H1 (cell line): ENCODE measurements around the gene HDAC9. TPM values are rescaled to one million over a fixed set of nuclear protein-coding genes. Genes with fewer than 3 reads are reported as not detected.

Source experiments
- CTCF ChIA-PET: fragments of 300-600 bp; sonication (Branson Sonifier 250); formaldehyde crosslinking; loops from one replicate; lab custom pipeline; 2021; ENCODE audit not compliant: partially characterized antibody; lab: Charles Lee
- POLR2A ChIA-PET: fragments of 300-600 bp; sonication (Branson Sonifier 250); formaldehyde crosslinking; loops from one replicate; lab custom pipeline; 2021; ENCODE audit warnings: inconsistent platforms; ENCODE audit not compliant: partially characterized antibody; lab: Charles Lee
- DNase-seq, 2 experiments: peaks; one replicate each; pipeline versions ENCODE4 v3.0.0 to v3.0.0-alpha.2; 2010 to 2022; ENCODE audit warnings: low spot score in 2 of 2, low read depth in 1 of 2, mixed read lengths in 1 of 2
- FAIRE-seq: peaks from 2 replicates; lab custom pipeline; 2011; peaks lifted over from hg19 to GRCh38; lab: Jason Lieb, UNC
- H2AFZ ChIP-seq: 2 replicates; pipeline ENCODE4 v1.8.1; 2012; ENCODE audit warnings: low read length, inconsistent platforms
- H2AK5ac ChIP-seq: 2 replicates; pipeline ENCODE4 v1.6.1; 2013; ENCODE audit warnings: low read depth, low read length
- H2BK120ac ChIP-seq: replicated peaks from 2 replicates; pipeline ENCODE3; 2013; ENCODE audit warnings: low read depth, low read length, inconsistent platforms
- H2BK12ac ChIP-seq: 2 replicates; pipeline ENCODE4 v1.6.1; 2013; ENCODE audit warnings: low read depth, low read length
- H2BK15ac ChIP-seq: 2 replicates; pipeline ENCODE4 v1.6.1; 2013; ENCODE audit warnings: low read length
- H2BK20ac ChIP-seq: 2 replicates; pipeline ENCODE4 v1.6.1; 2013; ENCODE audit warnings: low read length
- H2BK5ac ChIP-seq: 2 replicates; pipeline ENCODE4 v1.6.1; 2013; ENCODE audit warnings: low read depth, low read length
- H3K14ac ChIP-seq: 2 replicates; pipeline ENCODE4 v1.6.1; 2013; ENCODE audit warnings: inconsistent platforms; ENCODE audit not compliant: insufficient read length
- H3K18ac ChIP-seq: 2 replicates; pipeline ENCODE4 v1.6.1; 2013; ENCODE audit warnings: low read length; ENCODE audit errors: extremely low read depth
- H3K23ac ChIP-seq: 2 replicates; pipeline ENCODE4 v1.6.1; 2013; ENCODE audit warnings: inconsistent platforms; ENCODE audit not compliant: insufficient read length
- H3K23me2 ChIP-seq: 2 replicates; pipeline ENCODE4 v1.6.1; 2013; ENCODE audit warnings: low read depth, low read length
- H3K27ac ChIP-seq: 2 replicates; pipeline ENCODE4 v1.6.1; 2011; ENCODE audit warnings: low read depth, low read length, inconsistent platforms
- H3K27me3 ChIP-seq, 4 experiments: replicated peaks in 1 of 4; 1 replicate in 1 of 4; 2 replicates in 3 of 4; pipeline versions ENCODE4 v1.6.1 to v1.8.1; 2011 to 2013; ENCODE audit warnings: low read length in 3 of 4, mild to moderate bottlenecking in 3 of 4, inconsistent platforms in 2 of 4, mixed read lengths in 2 of 4, moderate library complexity in 1 of 4; ENCODE audit not compliant: control insufficient read depth in 3 of 4, insufficient read depth in 3 of 4; ENCODE audit errors: extremely low read depth in 1 of 4
- H3K36me3 ChIP-seq, 4 experiments: 2 replicates each; pipeline versions ENCODE4 v1.6.1 to v1.8.1; 2011 to 2013; ENCODE audit warnings: mild to moderate bottlenecking in 4 of 4, low read length in 3 of 4, moderate library complexity in 2 of 4, control low read depth in 1 of 4, inconsistent platforms in 1 of 4; ENCODE audit not compliant: insufficient read depth in 4 of 4, control insufficient read depth in 2 of 4
- H3K4ac ChIP-seq: replicated peaks from 2 replicates; pipeline ENCODE3; 2013; ENCODE audit warnings: low read length, low read depth, mixed read lengths, inconsistent platforms; ENCODE audit not compliant: insufficient read length
- H3K4me1 ChIP-seq, 4 experiments: replicated peaks in 1 of 4; 1 replicate in 1 of 4; 2 replicates in 3 of 4; pipeline versions ENCODE4 v1.6.1 to v1.8.1; 2011 to 2013; ENCODE audit warnings: low read length in 3 of 4, inconsistent platforms in 2 of 4, mixed read lengths in 1 of 4; ENCODE audit not compliant: insufficient read depth in 4 of 4, control insufficient read depth in 3 of 4
- H3K4me2 ChIP-seq, 2 experiments: 2 replicates each; pipeline versions ENCODE4 v1.6.1 to v1.8.1; 2011 to 2013; ENCODE audit warnings: low read depth in 2 of 2, low read length in 2 of 2, control low read depth in 1 of 2, inconsistent platforms in 1 of 2, mild to moderate bottlenecking in 1 of 2; ENCODE audit not compliant: insufficient read depth in 1 of 2
- H3K4me3 ChIP-seq, 4 experiments: fragments of 200-600, 300-600 bp in 1 of 4; sonication (generic), shearing (Covaris generic), sonication (Bioruptor Twin) in 1 of 4; 2 replicates each; pipeline versions ENCODE4 v1.5.1 to v1.8.1; 2011 to 2016; ENCODE audit warnings: low read length in 4 of 4, low read depth in 3 of 4, control low read depth in 2 of 4, inconsistent platforms in 2 of 4, mild to moderate bottlenecking in 2 of 4, mixed read lengths in 1 of 4, moderate library complexity in 1 of 4; ENCODE audit not compliant: insufficient read depth in 2 of 4; ENCODE audit errors: extremely low read depth in 1 of 4
- H3K56ac ChIP-seq: replicated peaks from 2 replicates; pipeline ENCODE3; 2013; ENCODE audit warnings: low read depth, mild to moderate bottlenecking, mixed read lengths, low read length, inconsistent platforms; ENCODE audit not compliant: insufficient read length
- H3K79me1 ChIP-seq: 2 replicates; pipeline ENCODE4 v1.6.1; 2013; ENCODE audit warnings: low read depth, low read length, control low read depth
- H3K79me2 ChIP-seq, 2 experiments: 2 replicates each; pipeline versions ENCODE4 v1.6.1 to v1.8.1; 2012 to 2013; ENCODE audit warnings: low read length in 2 of 2, mild to moderate bottlenecking in 2 of 2, inconsistent platforms in 1 of 2; ENCODE audit not compliant: insufficient read depth in 2 of 2, control insufficient read depth in 1 of 2
- H3K9ac ChIP-seq, 4 experiments: replicated peaks in 1 of 4; 1 replicate in 1 of 4; 2 replicates in 3 of 4; pipeline versions ENCODE4 v1.6.1 to v1.8.1; 2011 to 2013; ENCODE audit warnings: low read depth in 3 of 4, low read length in 3 of 4, control low read depth in 2 of 4, mild to moderate bottlenecking in 2 of 4, moderate library complexity in 2 of 4, inconsistent platforms in 1 of 4; ENCODE audit errors: extremely low read depth in 1 of 4
- H3K9me3 ChIP-seq, 2 experiments: 2 replicates each; pipeline versions ENCODE4 v1.6.1 to v1.8.1; 2012 to 2013; ENCODE audit warnings: mild to moderate bottlenecking in 2 of 2, moderate library complexity in 2 of 2, control low read depth in 1 of 2, inconsistent platforms in 1 of 2, low read depth in 1 of 2, low read length in 1 of 2, mixed read lengths in 1 of 2; ENCODE audit not compliant: insufficient read depth in 2 of 2
- H4K20me1 ChIP-seq, 2 experiments: replicated peaks in 1 of 2; 2 replicates each; pipeline versions ENCODE3 to v1.8.1; 2011 to 2013; ENCODE audit warnings: inconsistent platforms in 2 of 2, low read length in 2 of 2, mild to moderate bottlenecking in 1 of 2; ENCODE audit not compliant: insufficient read depth in 2 of 2, control insufficient read depth in 1 of 2
- H4K5ac ChIP-seq: 2 replicates; pipeline ENCODE4 v1.6.1; 2013; ENCODE audit warnings: low read length, low read depth, mixed read lengths, inconsistent platforms; ENCODE audit not compliant: insufficient read length
- H4K8ac ChIP-seq: 2 replicates; pipeline ENCODE4 v1.8.0; 2013; ENCODE audit warnings: mild to moderate bottlenecking, moderate library complexity, low read length, inconsistent platforms; ENCODE audit not compliant: insufficient read depth; ENCODE audit errors: extremely low read depth
- H4K91ac ChIP-seq: replicated peaks from 2 replicates; pipeline ENCODE3; 2013; ENCODE audit warnings: low read length, mixed read lengths, inconsistent platforms; ENCODE audit not compliant: insufficient read length
- BACH1 ChIP-seq: IDR thresholded peaks from 2 replicates; pipeline ENCODE4 v1.6.1; 2012; ENCODE audit warnings: low read length, improper control_type of control experiment
- CHD2 ChIP-seq: IDR thresholded peaks from 2 replicates; pipeline ENCODE4 v1.6.1; 2012; ENCODE audit warnings: low read length, improper control_type of control experiment
- EGR1 ChIP-seq: IDR thresholded peaks from 2 replicates; pipeline ENCODE4 v1.6.1; 2011; ENCODE audit warnings: low read depth, low read length, borderline replicate concordance
- TCF12 ChIP-seq: IDR thresholded peaks from 2 replicates; pipeline ENCODE4 v1.6.1; 2011; ENCODE audit warnings: low read depth, mild to moderate bottlenecking, low read length
- WGBS, 2 experiments: shearing (Covaris generic) in 1 of 2; methylation state at CpG; one replicate each; pipeline versions ENCODE4 v1.1.6 to v1.1.7; 2013 to 2015; ENCODE audit warnings: low lambda C conversion rate in 2 of 2, mixed read lengths in 2 of 2, inconsistent platforms in 1 of 2, low coverage in 1 of 2, missing lambda C conversion rate in 1 of 2; ENCODE audit not compliant: insufficient replicate concordance in 2 of 2, insufficient coverage in 1 of 2, insufficient read length in 1 of 2; ENCODE audit errors: extremely low coverage in 1 of 2, missing lambda C conversion rate in 1 of 2; 5-methylcytosine and 5-hydroxymethylcytosine counted together
- polyA plus RNA-seq, 7 experiments: library from polyadenylated mRNA; depleted of rRNA in 3 of 7; stranded (reverse) in 5 of 7; unstranded in 2 of 7; fragments of >200 nt in 5 of 7; fragments of 200-250 nt in 2 of 7; gene quantifications; 1 replicate in 5 of 7; 2 replicates in 1 of 7; 4 replicates in 1 of 7; pipeline versions ENCODE4 v1.2.1 to v1.2.3, GENCODE V29; 2011 to 2013; ENCODE audit warnings: missing spikeins in 2 of 7, mixed read lengths in 2 of 7
- total RNA-seq: library from RNA; stranded (reverse); fragmentation: NEBNext Ultra II Directional; extraction: Animal tissue kit (Norgen Biotek cat#: 25700); gene quantifications from 2 replicates; pipeline ENCODE4 v1.2.1, GENCODE V29; 2021

Gene HDAC9
- total and polyA plus RNA-seq, 2 of the 8 experiments (the other 6 are each of a cell fraction or from before 2014, with no cell fraction given) = 9.5 to 13.1 TPM

DNA sequence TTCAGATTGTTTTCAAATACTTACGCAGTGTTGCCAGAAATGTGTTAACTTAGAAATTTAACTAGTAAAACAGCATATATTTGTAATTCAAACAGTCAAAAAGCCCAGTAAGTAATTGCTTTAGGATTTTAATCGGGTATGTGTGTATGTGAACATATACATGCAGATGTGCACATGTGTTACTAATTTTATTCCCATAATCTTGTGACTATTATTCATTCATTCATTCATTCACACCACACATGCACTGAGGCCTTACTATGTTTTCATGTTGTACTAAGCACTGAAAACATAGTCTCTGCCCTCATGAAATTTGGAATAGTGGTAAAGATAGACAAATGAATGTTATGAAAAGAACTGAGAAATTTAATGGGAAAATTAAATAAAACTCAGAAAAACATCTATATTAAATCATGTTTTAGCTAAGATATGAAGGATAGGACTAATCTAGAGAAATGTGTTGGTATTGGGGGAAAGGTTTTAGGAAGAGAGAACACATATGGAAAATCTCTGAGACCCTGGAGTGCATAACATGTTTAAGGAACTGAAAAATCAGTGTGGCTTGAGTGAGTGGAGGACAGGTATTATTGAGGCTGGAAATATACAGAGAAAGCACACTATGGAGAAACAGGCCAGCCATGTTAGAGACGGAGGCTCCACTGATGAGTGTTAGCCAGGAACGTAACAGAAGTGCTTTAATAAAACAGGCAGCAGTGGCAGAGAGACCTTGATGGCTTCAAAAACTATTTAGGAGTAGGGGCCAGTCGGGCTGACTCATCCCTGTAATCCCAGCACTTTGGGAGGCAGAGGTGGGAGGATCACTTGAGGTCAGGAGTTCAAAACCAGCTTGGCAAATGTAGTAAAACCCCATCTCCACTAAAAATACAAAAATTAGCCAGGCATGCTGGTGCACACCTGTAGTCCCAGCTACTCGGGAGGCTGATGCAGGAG is 80.3 kb downstream of the HDAC9 start:
- no peak overlapping the region for H2BK120ac ChIP-seq
- no peak overlapping the region for H3K18ac ChIP-seq
- no peak overlapping the region for H3K27ac ChIP-seq
- no peaks in the 10 kb centered on the region for H3K9me3 ChIP-seq
- WGBS, 2 experiments = 91% methylated on average over 6 of the region's 6 CpGs; no CpG with 5 or more reads in 1 of the 2 experiments
- no peak overlapping the region for H3K4me3 ChIP-seq
- no peak overlapping the region for H3K14ac ChIP-seq
- H4K8ac ChIP-seq = no peak overlapping the region
- no peaks in the 10 kb centered on the region for H4K20me1 ChIP-seq
- no peak overlapping the region for H2BK20ac ChIP-seq
- H3K23me2 ChIP-seq = no peaks in the 10 kb centered on the region; the same call in 1 of the 2 replicates
- no peak overlapping the region for H2BK12ac ChIP-seq
- H4K5ac ChIP-seq = no peak overlapping the region
- no peak overlapping the region for H3K23ac ChIP-seq
- H2BK15ac ChIP-seq = no peak overlapping the region
- H3K79me1 ChIP-seq = no peaks in the 10 kb centered on the region
- no peak overlapping the region for H4K91ac ChIP-seq
- H3K4me1 ChIP-seq = 0 out of 7 replicates have a peak, but pooled peaks cover 0 to 3% (median 0%) of the 10 kb centered on the region in 4 experiments
- H3K56ac ChIP-seq = no peak overlapping the region
- DNase-seq = no peak
- no peak overlapping the region for H3K4ac ChIP-seq
- ChIA-PET CTCF (interaction anchor here (0.9 to 6.9 kb wide), 5 partner anchors 16 to 231 kb away, joined by 3 to 53 read pairs (median 3); no protein-coding TSS in a partner anchor), POLR2A (no interaction called here)
- no peaks in the 10 kb centered on the region for H3K79me2 ChIP-seq
- no peak overlapping the region for H2AK5ac ChIP-seq
- H2AFZ ChIP-seq = no peak overlapping the region
- H3K9ac ChIP-seq = no peak overlapping the region
- H3K36me3 ChIP-seq = no peaks in the 10 kb centered on the region
- H3K4me2 ChIP-seq = no peak overlapping the region
- FAIRE-seq = no peak
- TF ChIP-seq EGR1 (no peak), TCF12 (no peak), BACH1 (no peak), CHD2 (no peak)
- no peak overlapping the region for H2BK5ac ChIP-seq
- no peaks in the 10 kb centered on the region for H3K27me3 ChIP-seq
